GM18526 (cell line): ENCODE results near the gene C13orf46.

Source experiments
- POLR2A ChIP-seq: IDR thresholded peaks from 3 replicates; pipeline ENCODE4 v1.6.1; 2011; ENCODE audit not compliant: insufficient read length; ENCODE audit errors: extremely low read depth

C13orf46 gene

GRCh38 chr13:113947311-113948033 is 26.4 kb downstream of the C13orf46 start:
- no peak for TF ChIP-seq POLR2A

- TF ChIP-seq POLR2A: no peak
Measured at GRCh38 chr13:113946409-113947181, 27.3 kb downstream of the C13orf46 start.

GRCh38 chr13:113945857-113946408 is 27.9 kb downstream of the C13orf46 start:
- no peak for TF ChIP-seq POLR2A

- TF ChIP-seq POLR2A: no peak
Measured at GRCh38 chr13:113943821-113944565, 29.9 kb downstream of the C13orf46 start.

- no peak for TF ChIP-seq POLR2A
Measured at GRCh38 chr13:113942591-113943103, 31.2 kb downstream of the C13orf46 start.

GRCh38 chr13:113941571-113942191 is 32.2 kb downstream of the C13orf46 start:
- no peak for TF ChIP-seq POLR2A

- no peak for TF ChIP-seq POLR2A
Measured at GRCh38 chr13:113939944-113940297, 34.0 kb downstream of the C13orf46 start.

- TF ChIP-seq POLR2A: no peak
Measured at GRCh38 chr13:113939129-113939943, 34.5 kb downstream of the C13orf46 start.

- TF ChIP-seq POLR2A: no peak
Measured at GRCh38 chr13:113938716-113939115, 35.2 kb downstream of the C13orf46 start.

- no peak for TF ChIP-seq POLR2A
Measured at GRCh38 chr13:113938246-113938645, 35.6 kb downstream of the C13orf46 start.

- no peak for TF ChIP-seq POLR2A
Measured at GRCh38 chr13:113937527-113938180, 36.2 kb downstream of the C13orf46 start.

- TF ChIP-seq POLR2A: no peak
Measured at GRCh38 chr13:113937073-113937472, 36.8 kb downstream of the C13orf46 start.

GRCh38 chr13:113936166-113936965 is 37.5 kb downstream of the C13orf46 start:
- TF ChIP-seq POLR2A: no peak
